ENCODE results near the gene CREM.

GRCh38 chr10:35208949-35209613 lies 82.4 kb downstream of the CREM start:
- TF ChIP-seq POLR2A (IDR thresholded peaks at IDR 0.05) (no peak), CTCF (IDR thresholded peaks at IDR 0.05) (no peak)

All from testis (tissue), 2 donors.